ENCODE results near the gene LBX2.
"Not testable (repeated sequence)": the region's sequence is repeated elsewhere in the genome, so short reads cannot be mapped to it uniquely, and the experiment has no call there.

Gene LBX2

DNA sequence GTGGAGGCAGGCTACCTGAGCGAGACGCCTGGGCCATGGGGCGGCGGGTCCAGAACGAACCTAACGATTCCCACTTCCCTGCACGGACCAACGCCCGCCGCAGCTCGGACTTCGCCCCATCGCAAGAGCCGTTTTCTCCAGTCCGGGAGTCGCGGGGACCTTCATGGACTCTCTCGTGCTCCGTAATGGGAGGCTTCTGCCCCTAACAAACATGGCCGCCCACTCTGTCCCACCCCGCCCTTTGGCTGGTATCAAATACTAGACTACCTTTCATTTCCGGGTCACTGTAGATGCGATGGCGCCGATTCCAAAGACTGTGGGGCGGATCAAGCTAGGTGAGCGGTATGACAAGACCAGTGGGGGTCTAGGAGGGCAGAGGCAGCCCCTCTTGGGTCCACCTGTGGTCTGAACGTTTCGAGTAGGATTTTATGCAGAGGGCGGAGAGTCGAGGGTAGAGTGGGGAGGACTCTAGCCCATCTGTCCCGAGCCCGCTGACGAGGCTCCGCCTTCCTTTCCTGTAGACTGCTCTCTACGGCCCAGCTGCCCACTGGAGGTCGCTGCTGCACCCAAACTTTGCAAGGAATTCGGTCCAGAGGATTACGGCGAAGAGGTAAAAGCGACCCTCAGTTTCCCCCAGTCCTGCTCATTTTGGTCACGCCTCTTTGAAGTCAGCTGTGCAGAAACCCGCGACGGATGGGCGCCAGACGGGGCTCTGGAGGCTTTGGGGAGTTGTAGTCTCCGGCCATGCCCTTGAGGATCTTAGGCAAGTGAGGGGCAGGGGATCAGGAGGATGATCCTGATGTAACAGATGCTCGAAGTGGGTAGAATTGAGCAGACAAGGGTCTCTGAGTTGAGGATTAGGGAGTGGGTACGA lies 16.4 kb downstream of the LBX2 start, which contains the start of the genes CCDC142 and TTC31:
Gene CCDC142, minus strand, starts transcription at position 198 of the 874 bp plus-strand sequence. Its CDS starts 161 bp downstream, at position 37.
Gene TTC31, plus strand, starts transcription at position 281 of the 874 bp plus-strand sequence. Its CDS starts 15 bp downstream, at position 296.
- peak; percentile 97 for DNase-seq (ENCODE audit: low spot score)

DNA sequence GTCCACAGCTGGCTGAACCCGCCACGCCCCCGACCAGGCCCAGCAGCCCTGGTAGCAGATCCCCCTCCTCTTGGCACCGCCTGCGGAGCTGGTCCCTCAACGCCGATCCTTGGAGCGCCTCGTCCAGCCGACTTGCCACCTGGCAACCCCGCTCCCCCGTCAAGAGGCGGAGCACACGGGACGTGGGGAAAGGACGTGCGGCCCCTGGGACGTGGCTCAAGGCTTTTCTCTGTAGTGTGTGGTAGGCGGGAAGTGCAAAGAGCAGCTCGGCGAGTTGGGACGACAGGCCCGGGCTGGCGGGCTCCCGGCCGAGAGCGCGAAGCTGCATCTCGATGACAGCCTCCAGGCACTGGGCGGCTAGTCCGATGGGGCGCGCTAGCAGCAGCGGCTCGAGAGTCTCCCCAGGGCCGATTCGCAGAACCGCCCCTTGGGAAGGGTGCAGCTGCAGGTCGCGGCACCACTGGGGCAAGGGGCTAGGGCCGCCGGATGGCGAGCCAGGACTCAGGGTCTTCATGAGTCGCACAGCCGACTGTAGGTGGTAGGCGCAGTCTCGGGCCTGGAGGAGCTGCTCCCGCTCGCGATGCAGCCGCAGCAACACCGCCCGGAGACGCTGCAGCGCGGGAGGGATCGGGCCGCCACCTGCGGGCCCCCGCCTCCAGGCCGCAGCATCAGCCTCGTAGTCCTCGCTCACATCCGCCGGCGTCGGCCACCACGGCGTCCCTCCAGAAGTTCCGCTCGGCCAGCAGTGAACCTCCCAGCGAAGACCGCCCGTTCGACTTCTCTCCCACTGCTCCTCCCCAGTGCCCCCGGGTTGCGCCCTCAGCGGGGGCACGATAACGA lies 17.2 kb downstream of the LBX2 start:
- no peak for DNase-seq (ENCODE audit: low spot score)

DNA sequence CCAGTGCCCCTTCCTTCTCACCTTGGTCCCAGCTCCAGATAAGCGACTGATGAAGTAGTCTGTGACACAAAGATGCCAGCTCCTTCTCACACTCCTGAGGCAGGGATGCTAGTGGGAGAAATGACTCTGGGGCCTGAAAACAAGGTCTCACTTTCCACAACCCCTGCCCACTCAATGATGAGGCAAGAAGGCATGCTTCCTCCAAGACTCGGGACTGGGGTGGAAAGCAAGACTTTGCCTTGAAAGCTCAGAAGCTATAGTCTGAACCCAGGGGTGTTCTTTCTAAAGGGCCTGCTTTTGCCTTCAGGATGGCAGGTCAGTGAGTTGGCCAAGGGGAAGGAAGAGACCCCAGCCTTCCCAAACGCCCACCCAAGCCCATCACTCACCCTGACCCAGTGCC lies 18.0 kb downstream of the LBX2 start:
- no peak for DNase-seq (ENCODE audit: low spot score)

DNA sequence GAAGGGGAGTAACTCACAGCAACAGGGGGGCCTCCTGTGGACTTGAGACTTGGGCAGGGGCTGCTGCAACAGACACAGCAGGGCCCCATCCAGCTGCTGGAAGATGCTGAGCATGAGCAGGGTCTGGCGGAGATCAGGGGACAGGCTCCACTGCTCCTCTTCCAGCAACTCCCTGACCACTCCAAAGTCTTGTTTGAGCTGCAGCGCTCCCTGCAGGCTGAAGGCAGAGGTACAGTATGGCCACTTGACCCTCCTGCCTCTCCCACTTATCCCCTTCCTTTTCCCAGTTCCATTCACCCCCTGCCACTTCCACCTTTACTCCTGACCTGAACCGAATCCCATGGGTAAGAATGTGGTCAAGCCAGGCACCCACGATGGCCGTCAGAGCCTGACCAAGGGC lies 24.5 kb downstream of the LBX2 start:
- DNase-seq (ENCODE audit: low spot score) = no peak

DNA sequence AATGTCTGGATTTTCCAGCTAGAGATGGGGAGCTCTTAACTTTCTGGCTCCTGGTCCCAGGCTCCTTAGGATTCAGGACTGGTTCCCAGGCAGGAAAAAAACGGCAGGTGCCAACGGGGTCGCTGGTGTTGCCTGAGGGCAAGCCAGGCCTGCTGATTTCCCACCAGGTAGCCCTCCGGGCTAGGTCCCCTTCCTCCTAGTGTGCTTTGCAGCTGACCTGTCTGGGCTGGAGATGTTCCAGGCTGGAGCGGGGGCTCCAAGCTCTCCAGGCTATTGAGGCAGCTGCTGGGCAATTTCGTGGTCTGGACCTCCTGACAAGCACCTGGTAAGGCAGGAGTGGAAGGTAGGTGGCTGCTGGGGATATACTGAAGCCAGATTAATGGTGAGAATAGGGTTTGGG lies 24.9 kb downstream of the LBX2 start:
- DNase-seq (ENCODE audit: low spot score) = no peak

DNA sequence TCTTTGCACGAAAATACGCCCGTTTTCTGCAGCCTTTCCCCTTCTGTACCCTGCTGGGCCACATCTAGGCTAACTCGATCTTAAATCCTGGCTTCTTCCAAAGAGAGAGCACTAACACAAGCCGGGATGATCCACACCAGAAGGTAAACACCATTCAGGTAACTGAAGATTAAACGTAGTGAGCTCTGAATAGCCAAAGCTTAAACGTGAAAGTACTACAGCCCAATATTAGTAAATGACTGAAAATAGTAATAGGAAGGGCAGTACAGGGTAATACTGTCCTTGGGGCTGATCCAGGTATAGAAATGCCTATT lies 26.5 kb downstream of the LBX2 start:
- DNase-seq (ENCODE audit: low spot score) = no peak

DNA sequence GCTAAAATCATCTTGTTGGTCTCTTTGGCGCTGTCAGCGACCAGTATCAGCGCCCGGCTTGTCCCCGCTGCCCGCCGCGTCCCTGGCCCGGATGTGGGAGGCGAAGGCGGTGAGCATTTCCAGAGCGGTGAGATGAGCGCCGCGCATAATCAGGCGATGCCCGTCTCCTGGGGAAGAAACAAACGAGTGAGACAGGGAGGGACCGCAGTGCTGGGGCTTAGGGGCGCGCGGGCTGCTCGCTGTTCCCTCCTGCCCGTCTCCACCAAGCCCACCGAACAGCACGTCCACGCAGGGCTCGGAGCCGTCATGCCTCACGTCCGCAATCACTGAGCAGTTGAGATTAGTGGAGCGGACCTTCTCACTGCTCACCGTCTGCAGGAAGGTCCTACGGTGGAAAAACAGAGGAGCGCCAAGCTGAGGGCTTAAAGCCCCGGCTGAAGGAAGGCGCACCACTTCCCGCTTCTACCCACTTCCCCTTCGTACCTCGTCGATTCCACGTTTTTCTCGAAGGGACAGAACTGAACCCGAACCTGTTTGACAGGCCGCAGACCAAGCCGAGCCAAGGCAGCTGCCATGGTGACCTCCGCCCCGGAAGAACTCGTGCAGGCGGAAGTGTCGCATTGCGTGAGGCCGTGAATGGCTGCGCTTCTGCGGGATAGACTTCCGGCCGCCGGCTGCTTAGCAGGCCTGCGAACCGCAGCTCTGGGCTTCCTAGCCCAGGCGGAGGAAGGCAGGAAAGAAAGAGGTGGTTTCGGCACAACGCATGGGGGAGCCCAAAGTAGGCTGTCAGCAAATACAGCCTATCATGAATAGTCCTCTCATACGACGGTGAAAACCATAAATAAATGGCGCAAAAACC lies 27.1 kb downstream of the LBX2 start, which contains the start of gene MRPL53:
Gene MRPL53, minus strand, starts transcription at position 595 of the 859 bp plus-strand sequence. Its CDS starts 20 bp downstream, at position 575.
- DNase-seq (ENCODE audit: low spot score) = peak; percentile 97

DNA sequence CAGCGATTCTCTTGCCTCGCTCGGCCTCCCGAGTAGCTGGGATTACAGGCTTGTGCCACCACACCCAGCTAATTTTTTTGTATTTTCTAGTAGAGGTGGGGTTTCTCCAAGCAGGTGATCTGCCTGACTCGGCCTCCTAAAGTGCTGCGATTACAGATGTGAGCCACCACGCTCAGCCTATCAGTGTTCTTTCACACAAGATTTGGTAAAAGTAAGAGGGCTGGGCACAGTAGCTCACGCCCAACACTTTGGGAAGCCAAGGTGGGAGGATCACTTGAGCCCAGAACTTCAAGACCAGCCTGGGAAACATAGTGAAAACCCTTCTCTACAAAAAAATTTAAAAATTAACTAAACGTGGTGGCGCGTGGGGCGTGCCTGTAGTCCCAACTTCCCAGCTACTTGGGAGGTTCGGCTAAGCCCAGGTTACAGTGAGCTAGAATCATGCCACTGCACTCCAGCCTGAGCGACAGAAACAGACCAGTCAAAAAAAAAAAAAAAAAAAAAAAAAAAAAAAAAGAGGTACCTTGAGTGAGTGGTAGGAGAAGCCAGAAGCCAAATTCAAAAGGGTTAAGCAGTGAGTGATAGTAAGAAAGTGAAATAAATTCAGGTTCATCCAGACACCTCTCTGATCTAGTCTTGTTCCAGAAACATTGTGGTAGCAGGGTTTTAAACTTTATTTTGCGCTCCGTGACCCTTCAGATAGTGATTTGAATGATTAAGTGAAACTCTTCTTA lies 27.9 kb downstream of the LBX2 start:
- no peak for DNase-seq (ENCODE audit: low spot score)

DNA sequence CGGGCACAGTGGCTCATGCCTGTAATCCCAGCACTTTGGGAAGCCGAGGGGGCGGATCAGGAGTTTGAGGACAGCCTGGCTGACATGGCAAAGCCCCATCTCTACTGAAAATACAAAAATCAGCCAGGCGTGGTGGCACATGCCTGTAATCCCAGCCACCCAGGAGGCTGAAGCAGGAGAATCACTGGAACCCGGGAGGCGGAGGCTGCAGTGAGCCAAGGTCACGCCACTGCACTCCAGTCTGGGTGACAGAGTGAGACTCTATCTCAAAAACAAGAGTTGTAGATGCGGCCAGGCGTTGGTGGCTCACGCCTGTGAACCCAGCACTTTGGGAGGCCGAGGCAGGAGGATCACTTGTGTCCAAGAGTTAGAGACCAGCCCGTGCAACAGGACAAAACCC lies 28.7 kb downstream of the LBX2 start:
- DNase-seq (ENCODE audit: low spot score) = not testable (repeated sequence)

DNA sequence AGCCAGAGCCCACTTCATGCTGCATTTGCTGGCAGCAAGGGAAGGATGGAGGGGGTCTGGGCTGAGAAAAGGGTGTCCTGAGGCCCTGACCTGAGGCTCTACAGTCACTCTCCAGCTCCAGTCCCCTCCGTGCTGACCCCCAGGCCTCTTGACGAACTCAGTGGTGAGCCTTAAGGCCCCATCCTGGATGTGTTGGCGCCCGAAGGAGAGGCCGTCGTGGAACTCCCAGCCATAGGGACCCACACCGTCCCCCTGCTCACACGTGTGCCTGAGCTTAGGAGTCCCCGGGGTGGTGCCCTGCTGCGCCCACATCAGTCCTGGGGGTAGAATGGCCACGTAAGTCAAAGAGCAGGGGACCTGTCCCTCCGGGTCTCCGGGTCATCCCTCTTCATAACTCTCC lies 35.0 kb downstream of the LBX2 start:
- no peak for DNase-seq (ENCODE audit: low spot score)

DNA sequence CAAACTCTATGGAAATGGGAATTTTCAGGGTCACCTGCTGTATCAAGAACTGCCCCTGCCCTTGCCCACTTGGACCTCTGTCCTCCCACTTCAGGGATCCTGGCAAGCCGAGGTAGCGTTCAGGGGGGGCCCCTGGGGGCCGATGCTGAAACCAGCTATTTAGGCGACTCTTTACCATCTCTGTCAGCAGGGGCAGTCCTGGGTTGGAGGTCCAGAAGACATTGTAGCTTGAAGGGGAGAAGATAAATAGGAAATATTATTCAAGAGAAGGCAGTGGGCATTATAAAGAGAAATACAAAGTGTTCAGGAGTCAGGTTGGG lies 36.7 kb downstream of the LBX2 start:
- DNase-seq (ENCODE audit: low spot score) = no peak

DNA sequence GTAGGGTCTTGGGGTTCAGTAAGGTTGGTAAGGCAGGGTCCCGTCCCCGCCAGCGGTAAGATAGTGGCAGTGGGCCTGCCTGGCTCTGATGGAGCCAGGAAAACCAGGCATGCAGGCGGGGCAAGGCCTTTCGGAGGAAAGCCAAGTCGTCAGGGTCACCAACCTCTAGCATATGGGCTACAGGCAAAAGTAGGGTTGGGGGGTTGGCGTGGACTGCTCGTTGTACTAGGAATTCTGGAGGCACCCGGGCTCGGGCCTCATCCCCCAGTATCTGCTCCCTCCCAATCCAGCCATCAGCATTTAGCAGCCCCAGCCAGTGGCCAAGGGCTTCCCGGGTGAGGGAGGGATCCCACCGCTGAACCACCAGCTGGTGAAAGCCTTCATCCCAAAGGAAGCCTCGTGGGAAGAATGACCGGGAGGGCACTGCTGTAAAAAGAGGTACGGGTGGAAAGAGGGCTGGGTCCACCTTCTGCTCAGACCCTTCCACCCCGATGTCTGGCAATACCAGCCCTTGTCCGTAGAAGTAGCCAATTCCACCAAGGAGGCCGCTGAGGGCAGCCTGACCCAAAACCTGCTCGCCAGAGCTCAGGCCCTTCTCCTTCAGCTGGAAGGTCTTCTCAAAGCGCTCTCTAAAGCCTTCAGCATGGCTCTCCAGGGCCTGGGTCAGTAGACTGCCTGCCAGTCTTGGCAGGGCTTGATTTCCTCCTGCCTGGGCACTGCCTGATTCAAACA lies 37.2 kb downstream of the LBX2 start:
- no peak for DNase-seq (ENCODE audit: low spot score)

DNA sequence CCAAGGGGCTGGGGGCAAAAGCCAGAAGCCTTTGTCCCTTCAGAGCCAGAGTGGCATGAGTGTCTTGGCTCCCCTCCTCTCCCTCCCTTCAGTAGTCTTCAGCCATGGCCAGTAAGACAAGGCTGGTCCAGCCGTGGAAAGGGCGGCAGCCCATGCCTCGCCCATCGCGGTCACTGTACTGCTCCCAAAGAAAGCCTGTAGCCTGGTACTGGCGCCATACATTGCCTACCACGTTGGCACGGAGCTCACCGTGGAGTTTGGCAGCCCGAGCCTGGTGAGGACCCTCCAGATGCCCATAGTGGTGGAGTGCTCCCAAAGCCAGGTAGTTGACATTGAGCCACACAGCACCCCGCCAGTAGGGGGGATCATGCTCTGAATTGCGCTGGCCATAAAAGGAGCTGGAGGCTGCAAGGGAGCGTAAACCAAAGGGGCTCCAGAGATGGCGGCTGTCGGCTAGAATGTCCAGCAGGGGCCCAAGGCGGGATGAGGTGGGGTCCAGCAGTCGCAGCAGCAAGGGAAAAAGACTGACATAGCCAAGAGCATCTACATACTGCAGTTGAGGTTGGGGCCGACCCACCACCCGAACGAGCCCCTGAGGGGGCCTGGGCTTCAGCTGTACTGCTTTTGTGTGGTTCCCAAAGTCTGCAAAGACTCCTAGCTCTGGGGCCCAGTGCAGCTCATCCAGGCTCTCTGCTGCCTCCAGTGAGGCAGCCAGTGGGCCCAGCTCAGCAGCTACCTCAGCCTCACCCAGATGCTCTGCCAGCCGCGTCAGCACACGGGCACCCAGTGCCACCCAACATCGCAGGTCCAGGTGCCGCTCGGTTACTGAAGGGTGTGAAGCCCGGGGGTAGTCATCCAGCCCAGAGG lies 38.0 kb downstream of the LBX2 start:
- no peak for DNase-seq (ENCODE audit: low spot score)

DNA sequence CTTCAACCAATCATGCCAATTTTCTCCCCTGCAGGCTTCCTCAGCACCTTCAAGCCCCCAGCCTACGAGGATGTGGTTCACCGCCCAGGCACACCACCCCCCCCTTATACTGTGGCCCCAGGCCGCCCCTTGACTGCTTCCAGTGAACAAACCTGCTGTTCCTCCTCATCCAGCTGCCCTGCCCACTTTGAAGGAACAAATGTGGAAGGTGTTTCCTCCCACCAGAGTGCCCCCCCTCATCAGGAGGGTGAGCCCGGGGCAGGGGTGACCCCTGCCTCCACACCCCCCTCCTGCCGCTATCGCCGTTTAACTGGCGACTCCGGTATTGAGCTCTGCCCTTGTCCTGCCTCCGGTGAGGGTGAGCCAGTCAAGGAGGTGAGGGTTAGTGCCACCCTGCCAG lies 39.2 kb downstream of the LBX2 start:
- DNase-seq (ENCODE audit: low spot score) = not testable (repeated sequence)

DNA sequence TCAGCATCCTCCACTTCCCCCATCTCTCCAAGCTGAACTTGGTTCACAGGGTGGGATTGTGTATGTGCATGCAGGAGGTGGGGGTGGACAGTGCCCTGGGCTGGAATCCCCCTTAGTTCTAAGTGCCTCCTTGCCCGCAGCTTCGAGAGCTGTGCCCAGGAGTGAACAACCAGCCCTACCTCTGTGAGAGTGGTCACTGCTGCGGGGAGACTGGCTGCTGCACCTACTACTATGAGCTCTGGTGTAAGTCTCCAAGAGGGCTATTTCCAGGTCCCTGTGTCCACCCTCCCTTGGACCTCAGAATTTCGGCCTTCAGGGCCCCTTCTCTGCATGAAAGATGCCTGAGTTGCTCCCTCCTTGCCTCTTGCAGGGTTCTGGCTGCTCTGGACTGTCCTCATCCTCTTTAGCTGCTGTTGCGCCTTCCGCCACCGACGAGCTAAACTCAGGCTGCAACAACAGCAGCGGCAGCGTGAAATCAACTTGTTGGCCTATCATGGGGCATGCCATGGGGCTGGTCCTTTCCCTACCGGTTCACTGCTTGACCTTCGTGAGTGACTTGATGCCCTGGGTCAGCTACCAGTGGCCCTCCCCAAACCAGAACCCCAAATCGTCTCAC lies 39.8 kb downstream of the LBX2 start:
- DNase-seq (ENCODE audit: low spot score) = not testable (repeated sequence)

DNA sequence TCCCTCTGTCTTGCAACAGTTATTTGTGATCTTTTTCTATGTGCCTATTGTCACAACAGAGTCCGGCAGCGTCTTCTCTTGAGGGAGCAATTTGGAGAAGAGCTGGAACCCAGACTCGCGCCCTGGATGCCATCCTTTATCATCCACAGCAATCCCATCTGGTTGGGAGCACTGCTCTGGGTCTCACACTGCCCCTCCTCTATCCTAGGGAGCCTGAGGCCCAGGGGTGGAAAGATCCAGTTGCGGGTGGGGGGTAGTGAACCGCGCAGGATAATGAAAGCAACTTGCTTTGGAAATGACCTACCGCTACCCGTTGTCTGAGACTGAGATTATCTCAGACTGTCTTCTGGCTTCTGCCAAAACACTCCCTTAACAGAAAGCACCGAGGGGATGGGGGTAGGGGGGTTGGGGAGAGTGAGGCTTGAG lies 40.5 kb downstream of the LBX2 start:
- DNase-seq (ENCODE audit: low spot score) = no peak

DNA sequence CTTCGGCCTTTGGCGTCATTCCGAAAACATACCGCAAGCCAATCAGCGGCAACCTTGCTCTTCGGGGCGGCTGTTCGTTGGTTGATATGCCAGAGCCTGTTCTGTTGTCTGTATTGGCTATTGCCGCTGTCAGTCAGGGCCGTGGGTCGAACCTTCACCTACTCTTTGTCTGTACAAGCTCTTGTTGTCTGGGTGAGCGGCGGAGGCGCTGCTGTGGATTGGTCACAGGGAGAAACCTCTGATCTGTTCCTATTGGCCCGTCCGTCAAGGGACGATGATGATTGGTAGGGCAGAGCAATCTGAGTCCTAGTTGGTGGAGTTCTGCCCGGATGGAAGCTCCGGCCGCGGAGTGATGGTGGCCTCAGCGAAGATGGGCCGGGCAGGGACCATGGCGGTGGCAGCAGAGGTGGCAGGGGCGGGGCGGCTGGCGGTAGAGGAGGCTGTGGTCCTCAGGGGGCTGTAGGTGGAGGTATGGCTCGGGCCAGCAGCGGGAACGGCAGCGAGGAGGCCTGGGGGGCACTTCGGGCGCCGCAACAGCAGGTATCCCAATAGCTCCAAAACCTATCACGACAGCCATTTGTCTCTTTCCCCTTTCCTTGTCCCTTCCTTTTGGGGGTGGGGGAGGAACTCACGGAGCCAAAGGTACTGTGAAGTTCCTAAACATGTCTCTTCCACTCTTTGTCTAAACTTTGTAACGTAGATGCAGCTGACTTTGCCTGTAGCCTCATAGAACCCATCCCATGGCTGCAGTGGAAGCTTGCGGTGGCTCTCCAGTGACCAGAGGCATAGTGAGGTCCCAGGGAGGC lies 41.1 kb downstream of the LBX2 start, which contains the start of gene WBP1:
Gene WBP1, plus strand, starts transcription at position 307 of the 806 bp plus-strand sequence. Its CDS starts 165 bp downstream, at position 472.
- DNase-seq (ENCODE audit: low spot score) = peak; percentile 100

DNA sequence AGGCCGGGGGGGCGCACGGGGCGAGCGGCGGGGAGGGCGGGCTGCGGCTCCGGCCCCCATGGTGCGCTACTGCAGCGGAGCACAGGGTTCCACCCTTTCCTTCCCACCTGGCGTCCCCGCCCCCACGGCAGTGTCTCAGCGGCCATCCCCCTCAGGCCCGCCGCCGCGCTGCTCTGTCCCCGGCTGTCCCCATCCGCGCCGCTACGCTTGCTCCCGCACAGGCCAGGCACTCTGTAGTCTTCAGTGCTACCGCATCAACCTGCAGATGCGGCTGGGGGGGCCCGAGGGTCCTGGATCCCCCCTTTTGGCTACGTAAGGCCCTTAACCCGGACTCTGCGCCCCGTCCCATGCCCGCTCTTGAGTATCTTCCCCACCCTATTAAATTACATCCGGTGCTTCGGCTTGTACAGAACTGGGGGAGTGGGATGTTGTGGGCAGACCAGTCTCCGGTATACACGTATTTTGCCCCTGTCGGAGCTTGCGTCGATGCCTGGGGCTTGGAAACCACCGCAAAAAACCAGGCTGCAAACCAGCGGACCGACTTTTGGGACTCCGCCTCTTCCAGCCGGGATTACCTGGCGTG lies 41.8 kb downstream of the LBX2 start:
- peak; percentile 68 for DNase-seq (ENCODE audit: low spot score)

Data from Ammon's horn (tissue), 1 donor.